Kidney (tissue), 14 donors: ENCODE results near the gene AGPAT3. TPM values are rescaled to one million over a fixed set of nuclear protein-coding genes. Genes with fewer than 3 reads are reported as not detected.

ENCODE experiments used
- DNase-seq, 5 donors: peaks; one replicate each; pipeline ENCODE4 v3.0.0-alpha.2; 2013 to 2020
- FAIRE-seq: peaks from 2 replicates; lab custom pipeline; 2012; peaks lifted over from hg19 to GRCh38; lab: Jason Lieb, UNC
- H3K27ac ChIP-seq, 2 donors: one replicate each; pipeline ENCODE4 v1.7.0; 2013; ENCODE audit warnings: low read depth in 2 of 2, low read length in 2 of 2, inconsistent platforms in 1 of 2
- H3K27me3 ChIP-seq: one replicate; pipeline ENCODE4 v1.7.1; 2013; ENCODE audit warnings: low read length, inconsistent platforms; ENCODE audit not compliant: control insufficient read depth, insufficient read depth
- H3K36me3 ChIP-seq, 3 donors: one replicate each; pipeline versions ENCODE4 v1.7.0 to v1.7.1; 2013; ENCODE audit warnings: low read length in 3 of 3, control low read depth in 1 of 3, inconsistent platforms in 1 of 3; ENCODE audit not compliant: insufficient read depth in 3 of 3, control insufficient read depth in 2 of 3
- H3K4me1 ChIP-seq, 3 donors: one replicate each; pipeline versions ENCODE4 v1.7.0 to v1.7.1; 2013; ENCODE audit warnings: low read length in 3 of 3, inconsistent platforms in 1 of 3, low read depth in 1 of 3; ENCODE audit not compliant: control insufficient read depth in 2 of 3, insufficient read depth in 2 of 3
- H3K4me3 ChIP-seq, 3 donors: one replicate each; pipeline versions ENCODE4 v1.7.0 to v1.8.1; 2013; ENCODE audit warnings: low read length in 3 of 3, control low read depth in 1 of 3, inconsistent platforms in 1 of 3
- H3K9ac ChIP-seq, 3 donors: one replicate each; pipeline versions ENCODE4 v1.7.0 to v1.7.1; 2013; ENCODE audit warnings: low read length in 3 of 3, control low read depth in 1 of 3, inconsistent platforms in 1 of 3
- H3K9me3 ChIP-seq, 3 donors: one replicate each; pipeline versions ENCODE4 v1.7.0 to v1.7.1; 2013; ENCODE audit warnings: low read length in 3 of 3, control low read depth in 1 of 3, inconsistent platforms in 1 of 3; ENCODE audit not compliant: control insufficient read depth in 2 of 3, insufficient read depth in 1 of 3
- intact Hi-C: fragments of 100-400 bp; cut with DNase I; formaldehyde crosslinking; loops from one replicate; pipeline ENCODE4 v1.11.1; 2022
- polyA plus RNA-seq: library from polyadenylated mRNA; stranded (reverse); fragments of 350-450 nt; fragmentation: Illumina TruSeq; extraction: RNeasy Lipid Tissue Mini Kit (QIAGEN cat#74804); gene quantifications from one replicate; pipeline ENCODE4 v1.2.3, GENCODE V29; 2014; ENCODE audit warnings: low read depth, low replicate concordance; ENCODE audit not compliant: insufficient read depth
- total RNA-seq: library from RNA; stranded (reverse); fragmentation: NEBNext Ultra II Directional; extraction: Animal tissue kit (Norgen Biotek cat#: 25700); gene quantifications from one replicate; pipeline ENCODE4 v1.2.1, GENCODE V29; 2021
- TF ChIP-seq, protein P1 (sequence below): IDR thresholded peaks from 3 replicates; pipeline ENCODE4 v1.5.1; 2012; ENCODE audit warnings: mild to moderate bottlenecking, moderate library complexity, borderline replicate concordance; ENCODE audit not compliant: insufficient read depth; ENCODE audit errors: extremely low read depth
- donor health status: control.
- donor health status: control.
- donor health status: control.
- donor health status: control.
- donor health status: control.
- donor health status: DM: yes; HTN: yes; CAD: no.
- donor health status: Normal renal cell carcinoma (clear cell type).

AGPAT3 gene
- total and polyA plus RNA-seq, 2 donors from 2014 or later: 40.3 to 86.2 TPM

DNA sequence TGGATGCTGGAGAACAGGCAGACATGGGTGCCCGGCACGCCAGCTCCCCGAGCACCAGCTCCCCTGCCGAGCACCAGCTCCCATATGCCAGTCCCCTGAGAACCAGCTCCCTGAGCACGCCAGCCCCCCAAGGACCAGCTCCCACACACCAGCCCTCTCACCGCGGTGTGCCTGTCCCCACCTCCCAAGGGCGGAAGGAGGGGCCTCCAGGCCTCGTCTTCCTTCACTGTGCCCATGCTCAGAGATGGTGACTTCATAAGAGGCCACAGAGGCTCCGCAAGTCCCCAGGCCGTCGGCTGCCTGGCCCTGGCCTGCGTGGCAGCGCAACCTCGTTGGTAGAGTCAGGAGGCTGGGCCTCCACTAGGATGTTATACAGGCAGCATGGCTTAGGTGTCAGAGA lies 69.1 kb downstream of the AGPAT3 start:
- no peak overlapping the region for H3K4me3 ChIP-seq
- FAIRE-seq (no peak), DNase-seq (no peak)
- TF ChIP-seq, protein P1, sequence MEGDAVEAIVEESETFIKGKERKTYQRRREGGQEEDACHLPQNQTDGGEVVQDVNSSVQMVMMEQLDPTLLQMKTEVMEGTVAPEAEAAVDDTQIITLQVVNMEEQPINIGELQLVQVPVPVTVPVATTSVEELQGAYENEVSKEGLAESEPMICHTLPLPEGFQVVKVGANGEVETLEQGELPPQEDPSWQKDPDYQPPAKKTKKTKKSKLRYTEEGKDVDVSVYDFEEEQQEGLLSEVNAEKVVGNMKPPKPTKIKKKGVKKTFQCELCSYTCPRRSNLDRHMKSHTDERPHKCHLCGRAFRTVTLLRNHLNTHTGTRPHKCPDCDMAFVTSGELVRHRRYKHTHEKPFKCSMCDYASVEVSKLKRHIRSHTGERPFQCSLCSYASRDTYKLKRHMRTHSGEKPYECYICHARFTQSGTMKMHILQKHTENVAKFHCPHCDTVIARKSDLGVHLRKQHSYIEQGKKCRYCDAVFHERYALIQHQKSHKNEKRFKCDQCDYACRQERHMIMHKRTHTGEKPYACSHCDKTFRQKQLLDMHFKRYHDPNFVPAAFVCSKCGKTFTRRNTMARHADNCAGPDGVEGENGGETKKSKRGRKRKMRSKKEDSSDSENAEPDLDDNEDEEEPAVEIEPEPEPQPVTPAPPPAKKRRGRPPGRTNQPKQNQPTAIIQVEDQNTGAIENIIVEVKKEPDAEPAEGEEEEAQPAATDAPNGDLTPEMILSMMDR: no peak
- no peak overlapping the region for H3K27ac ChIP-seq
- intact Hi-C loops: no loop called here
- H3K36me3 ChIP-seq: peaks cover 0 to 3% (median 2%) of the 10 kb centered on the region in 3 donors
- H3K9ac ChIP-seq: no peak overlapping the region
- H3K9me3 ChIP-seq: no peaks in the 10 kb centered on the region
- H3K27me3 ChIP-seq: no peaks in the 10 kb centered on the region
- H3K4me1 ChIP-seq: peaks cover 0 to 27% (median 21%) of the 10 kb centered on the region in 3 donors

DNA sequence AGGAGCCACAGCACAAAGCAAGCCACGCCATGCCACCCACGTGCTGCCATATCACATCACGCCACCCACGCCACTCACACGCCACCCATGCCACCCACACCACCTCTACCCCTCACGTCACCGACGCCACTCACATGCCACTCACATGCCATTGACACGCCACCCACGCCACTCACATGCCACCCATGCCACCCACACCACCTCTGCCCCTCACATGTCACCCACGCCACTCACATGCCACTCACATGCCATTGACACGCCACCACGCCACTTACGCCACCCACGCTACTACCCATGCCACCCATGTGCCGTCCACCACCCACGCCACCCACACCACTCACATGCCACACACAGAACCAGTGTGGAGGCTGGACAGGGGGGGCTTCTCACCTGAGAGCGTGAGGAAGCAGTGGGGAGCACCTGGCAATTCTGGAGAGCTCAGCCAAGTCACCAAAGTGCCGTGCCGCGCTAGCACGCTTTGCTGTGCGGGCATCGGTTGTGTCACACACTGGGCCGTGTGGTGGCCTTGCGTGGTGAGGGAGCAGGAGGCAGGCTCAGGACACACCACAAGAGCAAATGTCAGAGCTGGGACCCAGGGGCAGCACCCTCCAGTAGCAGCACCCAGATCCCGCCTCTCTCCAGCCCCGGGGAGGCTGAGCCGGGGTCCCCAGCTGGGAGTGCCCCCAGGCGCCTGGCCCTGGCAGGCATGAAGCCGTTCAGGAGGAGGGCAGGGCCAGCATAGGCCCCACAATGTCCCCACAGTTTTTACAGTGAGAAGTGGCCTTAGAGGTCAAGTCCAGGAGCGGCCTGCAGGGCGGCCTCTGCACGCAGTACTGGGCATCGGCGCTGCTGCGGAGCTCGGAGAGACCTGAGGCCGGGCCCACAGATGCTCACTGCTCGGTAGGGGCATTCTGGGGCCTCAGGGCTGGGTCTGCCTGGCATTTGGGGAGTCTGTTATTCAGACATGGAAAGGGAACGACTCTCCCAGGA lies 70.0 kb downstream of the AGPAT3 start:
- DNase-seq (no peak), FAIRE-seq (no peak)
- peaks cover 0 to 2% (median 0%) of the 10 kb centered on the region in 3 donors for H3K36me3 ChIP-seq
- TF ChIP-seq, protein P1: no peak
- H3K9me3 ChIP-seq: no peaks in the 10 kb centered on the region
- H3K4me1 ChIP-seq: peaks cover 0 to 23% (median 22%) of the 10 kb centered on the region in 3 donors
- H3K4me3 ChIP-seq: no peak overlapping the region
- H3K9ac ChIP-seq: no peak overlapping the region
- H3K27me3 ChIP-seq: no peaks in the 10 kb centered on the region
- peak overlapping the region; percentile 10 for H3K27ac ChIP-seq
- intact Hi-C loops: no loop called here

DNA sequence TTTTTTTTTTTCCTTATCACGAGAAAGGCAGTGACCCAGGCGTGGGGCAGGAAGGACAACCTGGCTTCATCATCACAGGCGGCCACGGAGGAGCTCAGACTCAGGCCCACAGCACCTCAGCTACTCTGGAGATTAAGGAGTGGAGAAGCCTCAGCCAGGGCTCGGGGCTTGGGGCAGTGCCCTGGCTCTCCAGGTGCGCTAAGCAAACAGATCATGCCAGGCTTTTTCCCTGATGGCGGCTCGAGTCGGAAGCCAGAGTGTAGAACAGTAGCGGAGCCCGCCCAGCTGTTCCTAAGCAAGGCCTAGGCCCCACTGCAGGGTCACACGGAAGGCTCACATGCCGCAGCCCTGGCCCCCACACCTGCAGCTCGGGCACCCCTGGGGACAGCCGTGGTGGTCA lies 70.7 kb downstream of the AGPAT3 start:
- no peak overlapping the region for H3K9ac ChIP-seq
- no peaks in the 10 kb centered on the region for H3K27me3 ChIP-seq
- peaks cover 0 to 22% (median 22%) of the 10 kb centered on the region in 3 donors for H3K4me1 ChIP-seq
- H3K9me3 ChIP-seq: no peaks in the 10 kb centered on the region
- no peak for FAIRE-seq
- intact Hi-C loops: no loop called here
- no peak overlapping the region for H3K4me3 ChIP-seq
- DNase-seq: no peak
- H3K27ac ChIP-seq: peak overlapping the region in 1 of 2 donors; percentile 18
- TF ChIP-seq, protein P1: no peak
- peaks cover 0 to 6% (median 2%) of the 10 kb centered on the region in 3 donors for H3K36me3 ChIP-seq
